NCI-H1930 (cell line): ENCODE results near the gene RGS6.

Source experiments
- DNase-seq, 2 experiments: peaks; one replicate each; lab custom pipeline; 2025; lab: John Stamatoyannopoulos, UW

RGS6 gene

GRCh38 chr14:72525087-72525915 is 593.1 kb downstream of the RGS6 start:
- DNase-seq: no peak

GRCh38 chr14:72527591-72527990 is 595.4 kb downstream of the RGS6 start:
- DNase-seq: no peak

- no peak for DNase-seq
These were observed 596.0 kb downstream of the RGS6 start for GRCh38 chr14:72528059-72528862.

GRCh38 chr14:72528863-72529175 is 596.6 kb downstream of the RGS6 start:
- no peak for DNase-seq

GRCh38 chr14:72532686-72533454 is 600.6 kb downstream of the RGS6 start:
- no peak for DNase-seq

GRCh38 chr14:72535485-72535884 is 603.3 kb downstream of the RGS6 start:
- no peak for DNase-seq

- no peak for DNase-seq
These were observed 606.2 kb downstream of the RGS6 start for GRCh38 chr14:72538387-72538786.

GRCh38 chr14:72539661-72540315 is 607.6 kb downstream of the RGS6 start:
- no peak for DNase-seq

- DNase-seq: no peak
These were observed 608.6 kb downstream of the RGS6 start for GRCh38 chr14:72540836-72541235.

GRCh38 chr14:72541546-72541945 is 609.3 kb downstream of the RGS6 start:
- no peak for DNase-seq

GRCh38 chr14:72543341-72543740 is 611.1 kb downstream of the RGS6 start:
- DNase-seq: no peak

- DNase-seq: no peak
These were observed 612.6 kb downstream of the RGS6 start for GRCh38 chr14:72544615-72545387.

- DNase-seq: no peak
These were observed 613.4 kb downstream of the RGS6 start for GRCh38 chr14:72545411-72546311.

GRCh38 chr14:72546344-72547016 is 614.3 kb downstream of the RGS6 start:
- no peak for DNase-seq

- no peak for DNase-seq
These were observed 615.8 kb downstream of the RGS6 start for GRCh38 chr14:72547999-72548398.

- no peak for DNase-seq
These were observed 616.8 kb downstream of the RGS6 start for GRCh38 chr14:72549026-72549425.

- DNase-seq: no peak
These were observed 617.6 kb downstream of the RGS6 start for GRCh38 chr14:72549854-72550253.

- no peak for DNase-seq
These were observed 618.3 kb downstream of the RGS6 start for GRCh38 chr14:72550513-72550912.

GRCh38 chr14:72552236-72552635 is 620.0 kb downstream of the RGS6 start:
- no peak for DNase-seq

- no peak for DNase-seq
These were observed 620.9 kb downstream of the RGS6 start for GRCh38 chr14:72553161-72553560.
